GM19438 (cell line): ENCODE measurements around the gene RNF40.
A peak's percentile ranks its signal among the peaks of the same experiment; 100 is the strongest.

Experiments
- ATAC-seq: cut with Tn5 transposase; IDR thresholded peaks from one replicate; pipeline ENCODE4 v1.9.1; 2021; ENCODE audit warnings: low read depth; ENCODE audit not compliant: unreplicated experiment

The RNF40 gene

GRCh38 chr16:30761427-30761927 is 645 bp upstream of the RNF40 start:
- ATAC-seq, result peak; percentile 25

- no peak for ATAC-seq
Observed at GRCh38 chr16:30762991-30763725, 1.0 kb downstream of the RNF40 start.

GRCh38 chr16:30764086-30764485 is 2.0 kb downstream of the RNF40 start:
- no peak for ATAC-seq

GRCh38 chr16:30764816-30765465 is 2.8 kb downstream of the RNF40 start:
- no peak for ATAC-seq

- no peak for ATAC-seq
Observed at GRCh38 chr16:30766206-30766932, 4.2 kb downstream of the RNF40 start.

GRCh38 chr16:30766933-30767284 is 4.8 kb downstream of the RNF40 start:
- ATAC-seq, result no peak

GRCh38 chr16:30767767-30768465 is 5.8 kb downstream of the RNF40 start:
- no peak for ATAC-seq

GRCh38 chr16:30768583-30769181 is 6.6 kb downstream of the RNF40 start:
- ATAC-seq, result no peak

GRCh38 chr16:30769379-30770089 is 7.4 kb downstream of the RNF40 start:
- no peak for ATAC-seq

- ATAC-seq, result no peak
Observed at GRCh38 chr16:30771726-30772125, 9.6 kb downstream of the RNF40 start.

- ATAC-seq, result no peak
Observed at GRCh38 chr16:30773826-30774225, 11.7 kb downstream of the RNF40 start.

GRCh38 chr16:30774367-30775130 is 12.4 kb downstream of the RNF40 start:
- ATAC-seq, result no peak

GRCh38 chr16:30775131-30775391 is 12.9 kb downstream of the RNF40 start:
- no peak for ATAC-seq

- ATAC-seq, result peak; percentile 65
Observed at GRCh38 chr16:30775392-30776188, 13.5 kb downstream of the RNF40 start.

- no peak for ATAC-seq
Observed at GRCh38 chr16:30777591-30778297, 15.6 kb downstream of the RNF40 start.

GRCh38 chr16:30778549-30779244 is 16.6 kb downstream of the RNF40 start:
- no peak for ATAC-seq

- ATAC-seq, result no peak
Observed at GRCh38 chr16:30779596-30779995, 17.5 kb downstream of the RNF40 start.
